ENCODE data around the gene GTF3C1. TPM values are rescaled to one million over a fixed set of nuclear protein-coding genes. Genes with fewer than 3 reads are reported as not detected.

Gene GTF3C1
- total and polyA plus RNA-seq, 2 of the 8 experiments (the other 6 are each of a cell fraction or from before 2014, with no cell fraction given) = 89.3 to 126 TPM

- Histone ChIP-seq H2AFZ (ENCODE audit: low read length) (no peak overlapping the region), H2BK15ac (ENCODE audit: low read length) (no peak overlapping the region)
- POLR2A ChIA-PET (ENCODE audit: partially characterized antibody) = no interaction called here
- no peak for TF ChIP-seq TEAD4 (IDR thresholded peaks at IDR 0.05; ENCODE audit: low read depth, low read length)
Observed at GRCh38 chr16:27421961-27422740, 127.6 kb downstream of the GTF3C1 start.

More at GRCh38 chr16:27421961-27422740, 127.6 kb downstream of the GTF3C1 start:
- Histone ChIP-seq H2BK5ac (ENCODE audit: low read depth, low read length) (no peak overlapping the region), H3K14ac (ENCODE audit: insufficient read length) (no peak overlapping the region), H3K27me3 (replicated peaks in 1 of 4; ENCODE audit: control insufficient read depth in 3 of 4, extremely low read depth in 1 of 4, insufficient read depth in 3 of 4, low read length in 3 of 4) (no peaks in the 10 kb centered on the region), H3K4me3 (ENCODE audit: extremely low read depth in 1 of 4, insufficient read depth in 2 of 4, low read depth in 3 of 4, low read length in 4 of 4) (no peak overlapping the region), H3K79me2 (ENCODE audit: control insufficient read depth in 1 of 2, insufficient read depth in 2 of 2, low read length in 2 of 2) (no peaks in the 10 kb centered on the region), H3K36me3 (ENCODE audit: control insufficient read depth in 2 of 4, insufficient read depth in 4 of 4, low read length in 3 of 4) (no peaks in the 10 kb centered on the region), H3K9me3 (ENCODE audit: insufficient read depth in 2 of 2, low read depth in 1 of 2, low read length in 1 of 2) (peaks cover 2 to 4% of the 10 kb centered on the region in 2 experiments; a peak in 1 of 4 replicates), H3K56ac (replicated peaks; ENCODE audit: insufficient read length, low read depth, low read length) (no peak overlapping the region), H3K23me2 (ENCODE audit: low read depth, low read length) (no peaks in the 10 kb centered on the region), H2BK120ac (replicated peaks; ENCODE audit: low read depth, low read length) (no peak overlapping the region), H2BK12ac (ENCODE audit: low read depth, low read length) (no peak overlapping the region), H3K4ac (replicated peaks; ENCODE audit: insufficient read length, low read depth, low read length) (no peak overlapping the region), H4K20me1 (replicated peaks in 1 of 2; ENCODE audit: control insufficient read depth in 1 of 2, insufficient read depth in 2 of 2, low read length in 2 of 2) (no peaks in the 10 kb centered on the region), H3K9ac (replicated peaks in 1 of 4; ENCODE audit: extremely low read depth in 1 of 4, low read depth in 3 of 4, low read length in 3 of 4) (no peak overlapping the region), H3K79me1 (ENCODE audit: low read depth, low read length) (no peaks in the 10 kb centered on the region), H3K4me2 (ENCODE audit: insufficient read depth in 1 of 2, low read depth in 2 of 2, low read length in 2 of 2) (no peak overlapping the region), H3K4me1 (replicated peaks in 1 of 4; ENCODE audit: control insufficient read depth in 3 of 4, insufficient read depth in 4 of 4, low read length in 3 of 4) (no peaks in the 10 kb centered on the region), H4K8ac (ENCODE audit: extremely low read depth, insufficient read depth, low read length) (no peak overlapping the region), H3K18ac (ENCODE audit: extremely low read depth, low read length) (no peak overlapping the region), H4K91ac (replicated peaks; ENCODE audit: insufficient read length, low read length) (no peak overlapping the region), H3K27ac (ENCODE audit: low read depth, low read length) (no peak overlapping the region), H2BK20ac (ENCODE audit: low read length) (no peak overlapping the region), H3K23ac (ENCODE audit: insufficient read length) (no peak overlapping the region), H4K5ac (ENCODE audit: insufficient read length, low read depth, low read length) (no peak overlapping the region), H2AK5ac (ENCODE audit: low read depth, low read length) (no peak overlapping the region)
- DNase-seq (ENCODE audit: low read depth in 1 of 2, low spot score in 2 of 2) (no peak), FAIRE-seq (no peak)
- CTCF ChIA-PET (ENCODE audit: partially characterized antibody) = no interaction called here
